Body of pancreas (tissue), 4 donors: ENCODE measurements around the gene TTK. TPM values are rescaled to one million over a fixed set of nuclear protein-coding genes. Genes with fewer than 3 reads are reported as not detected.
A peak's percentile ranks its signal among the peaks of the same experiment; 100 is the strongest.

Experiments
- ATAC-seq: fragments of 150-250 bp; one replicate; pipeline ENCODE4 v1.9.1; 2016
- DNase-seq, 4 donors: peaks; one replicate each; pipeline ENCODE4 v3.0.0-alpha.2; 2019
- H3K27ac ChIP-seq, 4 donors: fragments of 200-600 bp; sonication (generic); 1 replicate in 3 of 4; 2 replicates in 1 of 4; pipeline versions ENCODE4 v1.5.1 to v1.6.1; 2016 to 2019; ENCODE audit warnings: mild to moderate bottlenecking in 1 of 4, mixed read lengths in 1 of 4, moderate library complexity in 1 of 4
- H3K27me3 ChIP-seq, 2 donors: fragments of 200-600 bp; sonication (generic); one replicate each; pipeline ENCODE4 v1.6.0; 2016; ENCODE audit warnings: mild to moderate bottlenecking in 1 of 2
- H3K36me3 ChIP-seq, 2 donors: fragments of 200-600 bp; sonication (generic); replicated peaks in 1 of 2; 2 replicates each; pipeline ENCODE4 v1.5.1; 2016; ENCODE audit warnings: low read depth in 2 of 2; ENCODE audit not compliant: insufficient read depth in 1 of 2
- H3K4me1 ChIP-seq: fragments of 200-600 bp; sonication (generic); one replicate; pipeline ENCODE4 v1.6.0; 2016
- H3K4me3 ChIP-seq, 2 donors: fragments of 200-600 bp; sonication (generic); 1 replicate in 1 of 2; 2 replicates in 1 of 2; pipeline ENCODE4 v1.5.1; 2016 to 2019
- H3K9me3 ChIP-seq, 3 donors: fragments of 200-600 bp; sonication (generic); 1 replicate in 2 of 3; 2 replicates in 1 of 3; pipeline ENCODE4 v1.5.1; 2016
- CTCF ChIP-seq, 7 experiments: fragments of 450-650 bp in 4 of 7; fragments of 200-600 bp in 3 of 7; sonication (generic) in 3 of 7; IDR thresholded peaks; one replicate each; pipeline ENCODE4 v1.5.1; 2016 to 2019; ENCODE audit warnings: antibody characterized with exemption in 7 of 7
- POLR2A ChIP-seq, 3 donors: fragments of 450-650 bp; IDR thresholded peaks; one replicate each; pipeline ENCODE4 v1.6.1; 2016; ENCODE audit warnings: antibody characterized with exemption in 3 of 3, mild to moderate bottlenecking in 2 of 3
- WGBS, 2 donors: methylation state at CpG; one replicate each; pipeline ENCODE4 v1.1.5; 2017; 5-methylcytosine and 5-hydroxymethylcytosine counted together
- intact Hi-C: fragments of 100-400 bp; cut with DNase I; formaldehyde crosslinking; loops from one replicate; pipeline ENCODE4 v1.15.1; 2023
- total RNA-seq, 2 donors: library from RNA; depleted of rRNA; stranded (reverse); fragments of >200 nt; gene quantifications; one replicate each; pipeline ENCODE4 v1.1.0, GENCODE V29; 2016

TTK gene
- total RNA-seq, 2 donors from 2014 or later = 0.33 TPM; not detected in 1

GRCh38 chr6:80003826-80004172 is 650 bp upstream of the TTK start:
- TF ChIP-seq CTCF (IDR thresholded peaks at IDR 0.05) (no peak), POLR2A (IDR thresholded peaks at IDR 0.05) (no peak)
- intact Hi-C loops = no loop called here
- ATAC-seq (no peak), DNase-seq (peak in 1 of 4 donors; percentile 17)
- H3K36me3 ChIP-seq = no peaks in the 10 kb centered on the region
- H3K27me3 ChIP-seq = no peaks in the 10 kb centered on the region
- peak overlapping the region; percentile 49 to 51 for H3K4me3 ChIP-seq
- H3K27ac ChIP-seq = peak overlapping the region; percentile 61 to 87 (median 78)
- 2 to 3% methylated on average over 13 of the region's 13 CpGs for WGBS, 2 donors
- peaks cover 15% of the 10 kb centered on the region for H3K4me1 ChIP-seq
- H3K9me3 ChIP-seq = no peaks in the 10 kb centered on the region

GRCh38 chr6:80005406-80005805 is 957 bp downstream of the TTK start:
- no peak for ATAC-seq
- Histone ChIP-seq H3K27ac (no peak overlapping the region), H3K36me3 (no peaks in the 10 kb centered on the region), H3K9me3 (no peaks in the 10 kb centered on the region), H3K27me3 (no peaks in the 10 kb centered on the region), H3K4me1 (peaks cover 15% of the 10 kb centered on the region), H3K4me3 (no peak overlapping the region)
- intact Hi-C loops = no loop called here
- TF ChIP-seq CTCF (IDR thresholded peaks at IDR 0.05) (no peak), POLR2A (IDR thresholded peaks at IDR 0.05) (no peak)
- WGBS, 2 donors = 29 to 35% methylated on average over 6 of the region's 6 CpGs
- DNase-seq = no peak

- Histone ChIP-seq H3K4me1 (peaks cover 15% of the 10 kb centered on the region), H3K27me3 (no peaks in the 10 kb centered on the region), H3K36me3 (no peaks in the 10 kb centered on the region), H3K9me3 (no peaks in the 10 kb centered on the region), H3K4me3 (no peak overlapping the region), H3K27ac (no peak overlapping the region)
- intact Hi-C loops = no loop called here
- DNase-seq (no peak), ATAC-seq (no peak)
- TF ChIP-seq POLR2A (IDR thresholded peaks at IDR 0.05) = no peak
- TF ChIP-seq CTCF (IDR thresholded peaks at IDR 0.05) = no peak
- WGBS, 2 donors = 77 to 85% methylated on average over 1 of the region's 1 CpG
Measured at GRCh38 chr6:80006541-80006940, 2.1 kb downstream of the TTK start.

- Histone ChIP-seq H3K4me1 (peaks cover 7% of the 10 kb centered on the region), H3K36me3 (no peaks in the 10 kb centered on the region), H3K9me3 (no peaks in the 10 kb centered on the region), H3K27ac (no peak overlapping the region), H3K27me3 (no peaks in the 10 kb centered on the region), H3K4me3 (no peak overlapping the region)
- TF ChIP-seq CTCF (IDR thresholded peaks at IDR 0.05) (no peak), POLR2A (IDR thresholded peaks at IDR 0.05) (no peak)
- ATAC-seq (no peak), DNase-seq (no peak)
- intact Hi-C loops = no loop called here
- WGBS, 2 donors = 30 to 58% methylated on average over 1 of the region's 1 CpG
Measured at GRCh38 chr6:80009531-80009930, 5.1 kb downstream of the TTK start.

GRCh38 chr6:80010288-80010687 is 5.8 kb downstream of the TTK start:
- no peak for TF ChIP-seq POLR2A (IDR thresholded peaks at IDR 0.05)
- TF ChIP-seq CTCF (IDR thresholded peaks at IDR 0.05) = no peak
- WGBS, 2 donors = 59 to 94% methylated on average over 2 of the region's 2 CpGs
- Histone ChIP-seq H3K36me3 (no peaks in the 10 kb centered on the region), H3K4me1 (no peaks in the 10 kb centered on the region), H3K27me3 (no peaks in the 10 kb centered on the region), H3K4me3 (no peak overlapping the region), H3K9me3 (no peaks in the 10 kb centered on the region), H3K27ac (no peak overlapping the region)
- DNase-seq (no peak), ATAC-seq (no peak)
- intact Hi-C loops = no loop called here
